ENCODE data around the gene SEMA6D.

DNA sequence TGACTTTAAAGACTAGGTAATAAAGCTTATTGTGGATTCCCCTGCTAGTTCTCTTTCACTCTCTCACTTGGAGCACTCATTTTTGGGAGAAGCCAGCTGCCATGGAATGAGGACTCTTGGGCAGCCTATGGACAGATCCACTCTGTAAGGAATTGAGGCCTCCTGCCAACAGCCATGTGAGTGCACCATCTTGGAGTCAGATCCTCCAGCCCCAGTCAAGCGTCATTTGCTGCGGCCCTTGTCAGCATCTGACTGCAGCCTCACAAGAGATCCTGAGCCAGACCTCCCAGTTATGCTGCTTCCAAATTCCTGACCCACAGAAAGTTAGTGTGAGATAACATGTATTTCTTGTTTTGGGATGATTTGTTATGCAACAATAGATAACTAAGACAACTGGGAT, 101.9 kb downstream of the SEMA6D start:
- TF ChIP-seq, protein P1, sequence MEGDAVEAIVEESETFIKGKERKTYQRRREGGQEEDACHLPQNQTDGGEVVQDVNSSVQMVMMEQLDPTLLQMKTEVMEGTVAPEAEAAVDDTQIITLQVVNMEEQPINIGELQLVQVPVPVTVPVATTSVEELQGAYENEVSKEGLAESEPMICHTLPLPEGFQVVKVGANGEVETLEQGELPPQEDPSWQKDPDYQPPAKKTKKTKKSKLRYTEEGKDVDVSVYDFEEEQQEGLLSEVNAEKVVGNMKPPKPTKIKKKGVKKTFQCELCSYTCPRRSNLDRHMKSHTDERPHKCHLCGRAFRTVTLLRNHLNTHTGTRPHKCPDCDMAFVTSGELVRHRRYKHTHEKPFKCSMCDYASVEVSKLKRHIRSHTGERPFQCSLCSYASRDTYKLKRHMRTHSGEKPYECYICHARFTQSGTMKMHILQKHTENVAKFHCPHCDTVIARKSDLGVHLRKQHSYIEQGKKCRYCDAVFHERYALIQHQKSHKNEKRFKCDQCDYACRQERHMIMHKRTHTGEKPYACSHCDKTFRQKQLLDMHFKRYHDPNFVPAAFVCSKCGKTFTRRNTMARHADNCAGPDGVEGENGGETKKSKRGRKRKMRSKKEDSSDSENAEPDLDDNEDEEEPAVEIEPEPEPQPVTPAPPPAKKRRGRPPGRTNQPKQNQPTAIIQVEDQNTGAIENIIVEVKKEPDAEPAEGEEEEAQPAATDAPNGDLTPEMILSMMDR (conservative IDR thresholded peaks at IDR 0.05 in 1 of 2, IDR thresholded peaks at IDR 0.05 in 1 of 2; ENCODE audit: extremely low read depth in 1 of 2, insufficient read depth in 1 of 2, low read depth in 1 of 2, low read length in 2 of 2): no peak
- TF ChIP-seq EZH2 (IDR thresholded peaks at IDR 0.05; ENCODE audit: borderline replicate concordance, low read length): no peak
